IPS-20b (cell line): ENCODE results near the gene NDUFV1.
"Not testable (repeated sequence)": the region's sequence is repeated elsewhere in the genome, so short reads cannot be mapped to it uniquely, and the experiment has no call there.

ENCODE experiments used
- H3K27ac ChIP-seq: one replicate; pipeline ENCODE4 v1.5.1; 2013; ENCODE audit warnings: low read length
- H3K27me3 ChIP-seq: 2 replicates; pipeline ENCODE4 v1.6.1; 2013; ENCODE audit warnings: mild to moderate bottlenecking, low read length, inconsistent platforms; ENCODE audit not compliant: insufficient read depth
- H3K36me3 ChIP-seq: 2 replicates; pipeline ENCODE4 v1.6.1; 2013; ENCODE audit warnings: low read depth, mild to moderate bottlenecking, inconsistent platforms, low read length, moderate library complexity; ENCODE audit not compliant: insufficient read depth
- H3K4me1 ChIP-seq: 2 replicates; pipeline ENCODE4 v1.6.1; 2013; ENCODE audit warnings: mild to moderate bottlenecking, control low read depth, inconsistent platforms, low read length, moderate library complexity; ENCODE audit not compliant: insufficient read depth
- H3K4me3 ChIP-seq: 2 replicates; pipeline ENCODE4 v1.5.1; 2013; ENCODE audit warnings: mild to moderate bottlenecking, low read length, inconsistent platforms
- H3K9ac ChIP-seq: 2 replicates; pipeline ENCODE4 v1.6.1; 2013; ENCODE audit warnings: low read depth, mild to moderate bottlenecking, inconsistent platforms, low read length, moderate library complexity
- H3K9me3 ChIP-seq: 2 replicates; pipeline ENCODE4 v1.6.1; 2013; ENCODE audit warnings: mild to moderate bottlenecking, low read depth, low read length, inconsistent platforms; ENCODE audit not compliant: insufficient read depth

The NDUFV1 gene

GRCh38 chr11:67588899-67589415, 17.8 kb upstream of the NDUFV1 start:
- not testable (repeated sequence) for H3K9me3 ChIP-seq, H3K27ac ChIP-seq

GRCh38 chr11:67592880-67593564, 13.7 kb upstream of the NDUFV1 start:
- Histone ChIP-seq H3K9ac (no peak overlapping the region), H3K27ac (no peak overlapping the region), H3K27me3 (no peaks in the 10 kb centered on the region), H3K36me3 (peaks cover 15% of the 10 kb centered on the region), H3K9me3 (peaks cover 3% of the 10 kb centered on the region), H3K4me3 (no peak overlapping the region), H3K4me1 (no peaks in the 10 kb centered on the region)

More at GRCh38 chr11:67588899-67589415, 17.8 kb upstream of the NDUFV1 start:
- H3K27me3 ChIP-seq, H3K4me3 ChIP-seq, H3K4me1 ChIP-seq, H3K9ac ChIP-seq: not testable (repeated sequence)
- H3K36me3 ChIP-seq: peaks cover 52% of the 10 kb centered on the region

- Histone ChIP-seq H3K27ac (no peak overlapping the region), H3K9me3 (peaks cover 5% of the 10 kb centered on the region), H3K4me3 (no peak overlapping the region), H3K4me1 (no peaks in the 10 kb centered on the region), H3K27me3 (no peaks in the 10 kb centered on the region), H3K9ac (no peak overlapping the region), H3K36me3 (peaks cover 10% of the 10 kb centered on the region; the same call in 1 of the 2 replicates)
Measured at GRCh38 chr11:67593565-67593905, 13.2 kb upstream of the NDUFV1 start.

GRCh38 chr11:67594480-67594879, 12.3 kb upstream of the NDUFV1 start:
- H3K9me3 ChIP-seq: peaks cover 7% of the 10 kb centered on the region
- no peak overlapping the region for H3K9ac ChIP-seq
- H3K4me1 ChIP-seq: no peaks in the 10 kb centered on the region
- H3K27ac ChIP-seq: no peak overlapping the region
- no peak overlapping the region for H3K4me3 ChIP-seq
- no peaks in the 10 kb centered on the region for H3K27me3 ChIP-seq
- H3K36me3 ChIP-seq: peaks cover 4% of the 10 kb centered on the region; the same call in 1 of the 2 replicates

- H3K4me1 ChIP-seq: no peaks in the 10 kb centered on the region
- H3K36me3 ChIP-seq: no peaks in the 10 kb centered on the region
- no peak overlapping the region for H3K27ac ChIP-seq
- H3K4me3 ChIP-seq: no peak overlapping the region
- peaks cover 7% of the 10 kb centered on the region for H3K9me3 ChIP-seq
- no peaks in the 10 kb centered on the region for H3K27me3 ChIP-seq
- no peak overlapping the region for H3K9ac ChIP-seq
Measured at GRCh38 chr11:67596753-67597300, 9.9 kb upstream of the NDUFV1 start.

- not testable (repeated sequence) for H3K36me3 ChIP-seq
Measured at GRCh38 chr11:67597458-67597857, 9.3 kb upstream of the NDUFV1 start.

GRCh38 chr11:67597963-67598362, 8.8 kb upstream of the NDUFV1 start:
- not testable (repeated sequence) for H3K27ac ChIP-seq, H3K9me3 ChIP-seq, H3K4me1 ChIP-seq, H3K9ac ChIP-seq, H3K36me3 ChIP-seq, H3K4me3 ChIP-seq, H3K27me3 ChIP-seq

More at GRCh38 chr11:67597458-67597857, 9.3 kb upstream of the NDUFV1 start:
- H3K9ac ChIP-seq, H3K27me3 ChIP-seq, H3K4me3 ChIP-seq, H3K4me1 ChIP-seq, H3K9me3 ChIP-seq, H3K27ac ChIP-seq: not testable (repeated sequence)

- Histone ChIP-seq H3K9me3 (peaks cover 7% of the 10 kb centered on the region), H3K9ac (no peak overlapping the region), H3K4me3 (no peak overlapping the region), H3K27ac (no peak overlapping the region), H3K27me3 (no peaks in the 10 kb centered on the region), H3K36me3 (no peaks in the 10 kb centered on the region), H3K4me1 (peaks cover 7% of the 10 kb centered on the region)
Measured at GRCh38 chr11:67599149-67599548, 7.6 kb upstream of the NDUFV1 start.

GRCh38 chr11:67600324-67601029, 6.3 kb upstream of the NDUFV1 start:
- Histone ChIP-seq H3K27me3 (no peaks in the 10 kb centered on the region), H3K27ac (no peak overlapping the region), H3K9me3 (peaks cover 7% of the 10 kb centered on the region), H3K9ac (no peak overlapping the region), H3K4me3 (no peak overlapping the region), H3K36me3 (no peaks in the 10 kb centered on the region), H3K4me1 (peaks cover 17% of the 10 kb centered on the region)

- H3K36me3 ChIP-seq: no peaks in the 10 kb centered on the region
- H3K9ac ChIP-seq: no peak overlapping the region
- H3K27me3 ChIP-seq: no peaks in the 10 kb centered on the region
- H3K27ac ChIP-seq: no peak overlapping the region
- H3K4me3 ChIP-seq: no peak overlapping the region
- peaks cover 7% of the 10 kb centered on the region for H3K9me3 ChIP-seq
- peaks cover 23% of the 10 kb centered on the region for H3K4me1 ChIP-seq
Measured at GRCh38 chr11:67601098-67601497, 5.6 kb upstream of the NDUFV1 start.

GRCh38 chr11:67604119-67604518, 2.6 kb upstream of the NDUFV1 start:
- H3K4me1 ChIP-seq: peaks cover 26% of the 10 kb centered on the region
- not testable (repeated sequence) for H3K27me3 ChIP-seq, H3K4me3 ChIP-seq, H3K9ac ChIP-seq, H3K36me3 ChIP-seq, H3K9me3 ChIP-seq, H3K27ac ChIP-seq

GRCh38 chr11:67604815-67605214, 1.9 kb upstream of the NDUFV1 start:
- Histone ChIP-seq H3K9ac (no peak overlapping the region), H3K9me3 (no peaks in the 10 kb centered on the region), H3K27ac (no peak overlapping the region), H3K4me1 (peaks cover 26% of the 10 kb centered on the region), H3K36me3 (peaks cover 16% of the 10 kb centered on the region), H3K4me3 (no peak overlapping the region), H3K27me3 (no peaks in the 10 kb centered on the region)
